IMR-90 (cell line): ENCODE data around the gene LFNG. TPM values are rescaled to one million over a fixed set of nuclear protein-coding genes. Genes with fewer than 3 reads are reported as not detected.

Source experiments
- ATAC-seq: fragments of 200-7000 bp; cut with Tn5 transposase; 2 replicates; pipeline ENCODE4 v1.9.1; 2020; ENCODE audit warnings: low read depth, mild to moderate bottlenecking, moderate library complexity
- BruUV-seq: library from RNA; stranded (reverse); fragments of 400-500 nt; replicated peaks from 2 replicates; lab custom pipeline; 2021; lab: Mats Ljungman, UMichigan
- CTCF ChIA-PET: fragments of 300-600 bp; formaldehyde crosslinking; extraction: SDS; loops from one replicate; lab custom pipeline; 2021; ENCODE audit warnings: antibody characterized with exemption; lab: Yijun Ruan, JAX
- POLR2A ChIA-PET: fragments of 300-600 bp; sonication (Branson Sonifier 250); formaldehyde crosslinking; loops from one replicate; lab custom pipeline; 2022; ENCODE audit warnings: antibody characterized with exemption; ENCODE audit not compliant: unreplicated experiment; lab: Charles Lee
- DNase-seq: peaks from one replicate; pipeline ENCODE4 v3.0.0; 2013
- H2AFZ ChIP-seq: replicated peaks from 2 replicates; pipeline ENCODE3; 2013; ENCODE audit warnings: low read length, mild to moderate bottlenecking; ENCODE audit not compliant: poor library complexity
- H2AK5ac ChIP-seq: 2 replicates; pipeline ENCODE4 v1.6.1; 2013; ENCODE audit warnings: low read depth, low read length, inconsistent platforms
- H2AK9ac ChIP-seq: replicated peaks from 2 replicates; pipeline ENCODE3; 2013; ENCODE audit warnings: mild to moderate bottlenecking, low read depth, low read length, moderate library complexity; ENCODE audit not compliant: poor library complexity
- H2BK120ac ChIP-seq: 2 replicates; pipeline ENCODE4 v1.6.1; 2013; ENCODE audit warnings: low read depth, low read length, inconsistent platforms
- H2BK15ac ChIP-seq: 3 replicates; pipeline ENCODE4 v1.6.1; 2013; ENCODE audit warnings: low read depth, low read length, inconsistent platforms
- H2BK20ac ChIP-seq: 2 replicates; pipeline ENCODE4 v1.6.1; 2013; ENCODE audit warnings: low read depth, mild to moderate bottlenecking, inconsistent platforms, low read length, moderate library complexity
- H2BK5ac ChIP-seq: 2 replicates; pipeline ENCODE4 v1.6.1; 2013; ENCODE audit warnings: mild to moderate bottlenecking, low read depth, low read length, inconsistent platforms; ENCODE audit not compliant: poor library complexity, severe bottlenecking
- H3K14ac ChIP-seq: replicated peaks from 2 replicates; pipeline ENCODE4 v1.6.1; 2013; ENCODE audit warnings: low read depth, low read length, inconsistent platforms
- H3K18ac ChIP-seq: 2 replicates; pipeline ENCODE4 v1.6.1; 2013; ENCODE audit warnings: low read depth, low read length, control low read depth
- H3K23ac ChIP-seq: 2 replicates; pipeline ENCODE4 v1.6.1; 2013; ENCODE audit warnings: low read depth, low read length, inconsistent platforms
- H3K27ac ChIP-seq: 2 replicates; pipeline ENCODE4 v1.5.1; 2013; ENCODE audit warnings: mild to moderate bottlenecking, control low read depth, low read length; ENCODE audit not compliant: insufficient read depth
- H3K27me3 ChIP-seq: 2 replicates; pipeline ENCODE4 v1.6.1; 2013; ENCODE audit warnings: low read length; ENCODE audit not compliant: control insufficient read depth, insufficient read depth
- H3K36me3 ChIP-seq: 2 replicates; pipeline ENCODE4 v1.6.1; 2013; ENCODE audit warnings: low read length, mixed read lengths; ENCODE audit not compliant: control insufficient read depth, insufficient read depth
- H3K4ac ChIP-seq: 2 replicates; pipeline ENCODE4 v1.6.1; 2013; ENCODE audit warnings: low read depth, low read length, inconsistent platforms
- H3K4me1 ChIP-seq: 2 replicates; pipeline ENCODE4 v1.6.1; 2013; ENCODE audit warnings: low read length, mixed read lengths; ENCODE audit not compliant: control insufficient read depth, insufficient read depth
- H3K4me2 ChIP-seq: 2 replicates; pipeline ENCODE4 v1.6.1; 2013; ENCODE audit warnings: low read depth, mild to moderate bottlenecking, control low read depth, low read length, moderate library complexity
- H3K4me3 ChIP-seq: 2 replicates; pipeline ENCODE4 v1.5.1; 2013; ENCODE audit warnings: low read depth, mild to moderate bottlenecking, control low read depth, low read length, moderate library complexity; ENCODE audit not compliant: insufficient read depth
- H3K56ac ChIP-seq: 2 replicates; pipeline ENCODE4 v1.6.1; 2013; ENCODE audit warnings: low read length, inconsistent platforms; ENCODE audit not compliant: insufficient read depth; ENCODE audit errors: extremely low read depth
- H3K79me1 ChIP-seq, 2 experiments: 2 replicates each; pipeline ENCODE4 v1.6.1; 2013; ENCODE audit warnings: low read length in 2 of 2, inconsistent platforms in 1 of 2, low read depth in 1 of 2
- H3K9ac ChIP-seq: 2 replicates; pipeline ENCODE4 v1.6.1; 2013; ENCODE audit warnings: low read depth, low read length, control low read depth
- H3K9me1 ChIP-seq: 2 replicates; pipeline ENCODE4 v1.6.1; 2013; ENCODE audit warnings: low read length, inconsistent platforms; ENCODE audit not compliant: insufficient read depth
- H3K9me3 ChIP-seq: 2 replicates; pipeline ENCODE4 v1.6.1; 2013; ENCODE audit warnings: low read length; ENCODE audit not compliant: control insufficient read depth, insufficient read depth
- H4K20me1 ChIP-seq: 2 replicates; pipeline ENCODE4 v1.6.1; 2013; ENCODE audit warnings: low read length, inconsistent platforms; ENCODE audit not compliant: insufficient read depth
- H4K5ac ChIP-seq: 2 replicates; pipeline ENCODE4 v1.6.1; 2013; ENCODE audit warnings: mild to moderate bottlenecking, low read depth, low read length, control low read depth
- H4K8ac ChIP-seq, 2 experiments: 2 replicates each; pipeline ENCODE4 v1.6.1; 2013; ENCODE audit warnings: low read depth in 2 of 2, low read length in 2 of 2, control low read depth in 1 of 2, inconsistent platforms in 1 of 2
- H4K91ac ChIP-seq: 2 replicates; pipeline ENCODE4 v1.6.1; 2013; ENCODE audit warnings: low read depth, low read length, inconsistent platforms; ENCODE audit not compliant: insufficient read depth
- BHLHE40 ChIP-seq: fragments of 150-350 bp; IDR thresholded peaks from 2 replicates; pipeline ENCODE4 v1.6.1; 2016; ENCODE audit warnings: mild to moderate bottlenecking, low read depth, low read length
- NFE2L2 ChIP-seq: fragments of 150-350 bp; IDR thresholded peaks from 2 replicates; pipeline ENCODE4 v1.6.1; 2016; ENCODE audit warnings: low read depth, mild to moderate bottlenecking, low read length
- SMC3 ChIP-seq: fragments of 150-350 bp; IDR thresholded peaks from 2 replicates; pipeline ENCODE4 v1.6.1; 2016; ENCODE audit warnings: low read depth, mild to moderate bottlenecking, antibody characterized with exemption, low read length, moderate library complexity
- WGBS, 2 experiments: methylation state at CpG; one replicate each; pipeline versions ENCODE4 v1.1.5 to v1.1.7; 2013; ENCODE audit warnings: missing lambda C conversion rate in 2 of 2; ENCODE audit not compliant: insufficient read length in 1 of 2; ENCODE audit errors: extremely low coverage in 2 of 2; 5-methylcytosine and 5-hydroxymethylcytosine counted together
- dilution Hi-C: fragments of 300-500 bp; cut with HindIII; formaldehyde crosslinking; loops from one replicate; pipeline ENCODE4 v1.14.3; 2018; ENCODE audit warnings: low sequenced_read_pairs; ENCODE audit not compliant: unreplicated experiment
- in situ Hi-C: fragments of 300-500 bp; cut with MboI; formaldehyde crosslinking; loops from 3 replicates; pipeline ENCODE4 v1.14.3; 2019; ENCODE audit warnings: low sequenced_read_pairs, inconsistent platforms, mixed read lengths
- intact Hi-C: fragments of 100-400 bp; cut with micrococcal nuclease; formaldehyde crosslinking; loops from 2 replicates; pipeline ENCODE4 v1.10.0; 2022
- polyA plus RNA-seq, 3 experiments: library from polyadenylated mRNA; depleted of rRNA; stranded (reverse); fragments of >200 nt; gene quantifications; 2 replicates each; pipeline ENCODE4 v1.2.3, GENCODE V29; 2012; ENCODE audit warnings: low replicate concordance in 1 of 3
- total RNA-seq: library from RNA; depleted of rRNA; stranded (reverse); fragments of >200 nt; gene quantifications from 2 replicates; pipeline ENCODE4 v1.2.3, GENCODE V29; 2012

Gene LFNG
- total and polyA plus RNA-seq, 2 of the 4 experiments (the other 2 are of a cell fraction) = 1.8 to 5.1 TPM

DNA sequence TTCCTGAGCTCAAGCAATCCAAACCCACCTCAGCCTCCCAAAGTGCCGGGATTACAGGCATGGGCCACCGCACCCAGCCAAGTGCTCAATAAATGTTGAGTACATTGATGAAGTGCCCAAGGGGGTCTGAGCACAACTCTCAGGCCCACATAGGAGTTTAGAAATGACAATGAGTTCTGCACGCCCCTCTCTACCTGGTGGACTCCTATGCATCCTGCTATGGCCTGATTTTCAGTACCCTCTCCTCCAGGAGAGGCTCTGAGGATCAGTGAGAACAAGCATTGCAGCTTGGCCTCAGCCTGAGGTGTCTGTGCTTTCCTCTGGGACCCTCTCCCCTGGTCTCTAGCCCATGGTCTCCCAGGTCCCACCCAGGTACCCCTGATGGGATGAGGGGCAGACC is 22.5 kb upstream of the LFNG start:
- ATAC-seq (no peak), DNase-seq (no peak)
- Histone ChIP-seq H3K4me1 (peaks cover 10% of the 10 kb centered on the region), H2BK5ac (no peak overlapping the region), H3K9ac (no peak overlapping the region), H3K18ac (no peak overlapping the region), H3K14ac (no peak overlapping the region), H3K27me3 (peaks cover 6% of the 10 kb centered on the region; the same call in 1 of the 2 replicates), H3K4me3 (no peak overlapping the region), H2BK20ac (no peak overlapping the region), H3K4ac (no peak overlapping the region), H3K56ac (no peak overlapping the region), H3K27ac (no peak overlapping the region), H3K36me3 (no peaks in the 10 kb centered on the region), H3K79me1 (no peaks in the 10 kb centered on the region), H2AK9ac (no peak overlapping the region), H2AK5ac (no peak overlapping the region), H4K8ac (no peak overlapping the region), H2BK15ac (no peak overlapping the region), H4K5ac (no peak overlapping the region), H4K91ac (no peak overlapping the region), H2AFZ (peak overlapping the region; percentile 56), H3K9me3 (no peaks in the 10 kb centered on the region), H4K20me1 (no peaks in the 10 kb centered on the region), H3K9me1 (0 out of 2 replicates have a peak, but pooled peaks cover 4% of the 10 kb centered on the region), H2BK120ac (no peak overlapping the region), H3K23ac (no peak overlapping the region), H3K4me2 (no peak overlapping the region)
- POLR2A ChIA-PET = no interaction called here
- dilution Hi-C loops (no loop called here), in situ Hi-C loops (no loop called here), intact Hi-C loops (no loop called here)
- no CpG with 5 or more reads among the region's 3 CpGs for WGBS, 2 experiments
- CTCF ChIA-PET = no interaction called here
- no TSS peak for BruUV-seq
- TF ChIP-seq BHLHE40 (no peak), NFE2L2 (no peak), SMC3 (no peak)
